ENCODE results near the gene RDH16. TPM values are rescaled to one million over a fixed set of nuclear protein-coding genes. Genes with fewer than 3 reads are reported as not detected.
"Not testable (repeated sequence)": the region's sequence is repeated elsewhere in the genome, so short reads cannot be mapped to it uniquely, and the experiment has no call there.

The RDH16 gene
- total RNA-seq, 6 experiments from 2014 or later = not detected

DNA sequence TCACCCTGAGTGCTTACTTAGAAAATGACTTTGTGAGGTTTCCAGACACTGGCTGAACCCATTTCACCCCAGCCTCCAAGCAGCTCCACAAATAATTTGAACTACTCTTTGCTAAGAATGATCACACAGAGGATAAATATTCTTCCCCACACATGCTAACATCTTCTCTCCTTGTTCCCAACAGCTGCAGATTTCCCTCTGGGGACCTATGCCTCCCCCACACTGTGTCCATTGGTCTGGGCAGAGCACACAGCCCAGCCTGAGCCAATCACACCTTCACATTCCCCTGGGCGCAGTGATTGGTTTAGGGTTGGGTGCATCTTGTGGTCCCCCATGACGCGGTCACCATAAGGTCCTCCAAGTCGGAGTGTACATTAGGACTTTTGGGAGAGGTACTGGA, 30.1 kb downstream of the RDH16 start:
- no peaks in the 10 kb centered on the region for H3K36me3 Mint-ChIP-seq (ENCODE audit: low read depth)
- H3K4me3 Mint-ChIP-seq = no peak overlapping the region
- no peaks in the 10 kb centered on the region for H3K9me3 Mint-ChIP-seq
- DNase-seq = no peak
- TF ChIP-seq, protein P1, sequence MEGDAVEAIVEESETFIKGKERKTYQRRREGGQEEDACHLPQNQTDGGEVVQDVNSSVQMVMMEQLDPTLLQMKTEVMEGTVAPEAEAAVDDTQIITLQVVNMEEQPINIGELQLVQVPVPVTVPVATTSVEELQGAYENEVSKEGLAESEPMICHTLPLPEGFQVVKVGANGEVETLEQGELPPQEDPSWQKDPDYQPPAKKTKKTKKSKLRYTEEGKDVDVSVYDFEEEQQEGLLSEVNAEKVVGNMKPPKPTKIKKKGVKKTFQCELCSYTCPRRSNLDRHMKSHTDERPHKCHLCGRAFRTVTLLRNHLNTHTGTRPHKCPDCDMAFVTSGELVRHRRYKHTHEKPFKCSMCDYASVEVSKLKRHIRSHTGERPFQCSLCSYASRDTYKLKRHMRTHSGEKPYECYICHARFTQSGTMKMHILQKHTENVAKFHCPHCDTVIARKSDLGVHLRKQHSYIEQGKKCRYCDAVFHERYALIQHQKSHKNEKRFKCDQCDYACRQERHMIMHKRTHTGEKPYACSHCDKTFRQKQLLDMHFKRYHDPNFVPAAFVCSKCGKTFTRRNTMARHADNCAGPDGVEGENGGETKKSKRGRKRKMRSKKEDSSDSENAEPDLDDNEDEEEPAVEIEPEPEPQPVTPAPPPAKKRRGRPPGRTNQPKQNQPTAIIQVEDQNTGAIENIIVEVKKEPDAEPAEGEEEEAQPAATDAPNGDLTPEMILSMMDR (IDR thresholded peaks at IDR 0.05) = no peak
- peaks cover 26% of the 10 kb centered on the region for H3K27me3 Mint-ChIP-seq (ENCODE audit: insufficient read depth)
- no peak overlapping the region for H3K27ac Mint-ChIP-seq
- peaks cover 6% of the 10 kb centered on the region; the same call in 1 of the 2 replicates for H3K4me1 Mint-ChIP-seq (ENCODE audit: low read depth)

DNA sequence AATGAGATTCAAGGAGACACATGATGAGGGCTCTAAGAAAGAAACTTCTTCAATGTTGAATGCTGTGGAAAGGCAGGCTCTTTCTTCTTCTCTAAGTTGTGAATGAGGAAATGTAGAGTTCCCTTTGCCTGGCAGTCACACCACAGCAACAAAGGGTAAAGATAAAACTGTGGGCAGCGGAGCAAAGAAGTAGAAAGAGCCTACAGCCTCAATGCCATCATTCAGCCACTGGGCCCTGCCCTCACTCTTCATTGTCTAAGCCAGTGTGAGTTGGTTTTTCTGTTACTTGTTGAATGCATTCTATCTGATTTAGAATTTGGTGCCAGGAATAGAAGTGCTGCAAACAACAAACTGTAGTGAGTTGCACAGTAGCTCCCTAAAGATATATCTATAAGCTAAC, 35.4 kb downstream of the RDH16 start:
- H3K4me1 Mint-ChIP-seq (ENCODE audit: low read depth) = no peaks in the 10 kb centered on the region
- TF ChIP-seq, protein P1 (IDR thresholded peaks at IDR 0.05) = no peak
- H3K27ac Mint-ChIP-seq = no peak overlapping the region

DNA sequence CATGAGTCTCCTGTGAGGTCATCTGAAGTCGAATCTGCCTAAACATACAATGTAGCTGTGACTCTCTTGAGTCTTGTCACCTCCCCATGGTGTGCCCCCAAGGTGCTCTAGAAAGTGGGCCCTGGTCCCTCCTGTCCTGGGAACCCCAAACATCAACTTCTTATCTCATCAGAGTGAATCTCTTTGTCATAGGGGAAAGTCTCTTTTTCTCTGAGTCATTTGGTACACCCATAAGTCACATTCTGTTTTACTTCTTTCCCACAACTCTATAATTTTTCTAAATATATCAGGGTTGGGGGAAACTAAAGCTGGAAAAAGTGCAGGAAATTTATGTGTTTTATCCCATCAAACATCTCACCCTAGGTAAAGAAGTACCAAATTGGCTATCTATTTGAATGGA, 36.1 kb downstream of the RDH16 start:
- H3K27ac Mint-ChIP-seq = no peak overlapping the region
- no peaks in the 10 kb centered on the region for H3K9me3 Mint-ChIP-seq
- H3K4me3 Mint-ChIP-seq = no peak overlapping the region
- no peaks in the 10 kb centered on the region for H3K36me3 Mint-ChIP-seq (ENCODE audit: low read depth)
- no peaks in the 10 kb centered on the region for H3K4me1 Mint-ChIP-seq (ENCODE audit: low read depth)
- H3K27me3 Mint-ChIP-seq (ENCODE audit: insufficient read depth) = peaks cover 19% of the 10 kb centered on the region
- no peak for DNase-seq
- TF ChIP-seq, protein P1 (IDR thresholded peaks at IDR 0.05) = no peak

More for the DNA sequence above, 35.4 kb downstream of the RDH16 start:
- Mint-ChIP-seq H3K4me3 (no peak overlapping the region), H3K27me3 (ENCODE audit: insufficient read depth) (peaks cover 23% of the 10 kb centered on the region), H3K9me3 (no peaks in the 10 kb centered on the region), H3K36me3 (ENCODE audit: low read depth) (no peaks in the 10 kb centered on the region)
- DNase-seq = no peak

DNA sequence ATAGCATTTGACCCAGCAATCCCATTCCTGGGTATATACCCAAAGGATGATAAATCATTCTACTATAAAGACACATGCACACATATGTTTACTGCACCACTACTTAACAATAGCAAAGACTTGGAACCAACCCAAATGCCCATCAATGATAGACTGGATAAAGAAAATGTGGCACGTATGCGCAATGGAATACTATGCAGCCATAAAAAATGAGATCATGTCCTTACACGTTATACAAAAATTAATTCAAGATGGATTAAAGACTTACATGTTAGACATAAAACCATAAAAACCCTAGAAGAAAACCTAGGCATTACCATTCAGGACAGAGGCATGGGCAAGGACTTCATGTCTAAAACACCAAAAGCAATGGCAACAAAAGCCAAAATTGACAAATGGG, 39.3 kb downstream of the RDH16 start:
- H3K9me3 Mint-ChIP-seq; DNase-seq; H3K4me3 Mint-ChIP-seq; H3K36me3 Mint-ChIP-seq (ENCODE audit: low read depth); H3K4me1 Mint-ChIP-seq (ENCODE audit: low read depth); H3K27ac Mint-ChIP-seq: not testable (repeated sequence)
- peaks cover 20% of the 10 kb centered on the region for H3K27me3 Mint-ChIP-seq (ENCODE audit: insufficient read depth)

DNA sequence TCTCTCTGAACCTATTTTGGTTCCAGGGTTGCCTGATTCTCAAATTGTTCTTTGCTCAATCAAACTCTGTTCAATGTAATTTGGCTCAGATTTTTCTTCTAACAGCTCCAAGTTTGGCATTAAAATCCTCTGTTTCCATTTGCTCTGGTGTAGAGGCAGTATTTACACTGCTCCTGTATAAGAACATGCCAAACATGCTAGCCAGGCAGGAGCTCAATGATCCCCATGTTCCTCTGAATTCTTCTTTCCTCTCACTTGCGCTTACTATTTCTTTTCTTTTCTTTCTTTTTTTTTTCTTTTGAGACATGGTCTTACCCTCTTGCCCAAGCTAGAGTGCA, 40.4 kb downstream of the RDH16 start:
- no peaks in the 10 kb centered on the region for H3K9me3 Mint-ChIP-seq
- no peaks in the 10 kb centered on the region for H3K4me1 Mint-ChIP-seq (ENCODE audit: low read depth)
- no peaks in the 10 kb centered on the region for H3K36me3 Mint-ChIP-seq (ENCODE audit: low read depth)
- DNase-seq = no peak
- peaks cover 20% of the 10 kb centered on the region for H3K27me3 Mint-ChIP-seq (ENCODE audit: insufficient read depth)
- no peak overlapping the region for H3K4me3 Mint-ChIP-seq
- H3K27ac Mint-ChIP-seq = no peak overlapping the region
- TF ChIP-seq, protein P1 (IDR thresholded peaks at IDR 0.05) = no peak

DNA sequence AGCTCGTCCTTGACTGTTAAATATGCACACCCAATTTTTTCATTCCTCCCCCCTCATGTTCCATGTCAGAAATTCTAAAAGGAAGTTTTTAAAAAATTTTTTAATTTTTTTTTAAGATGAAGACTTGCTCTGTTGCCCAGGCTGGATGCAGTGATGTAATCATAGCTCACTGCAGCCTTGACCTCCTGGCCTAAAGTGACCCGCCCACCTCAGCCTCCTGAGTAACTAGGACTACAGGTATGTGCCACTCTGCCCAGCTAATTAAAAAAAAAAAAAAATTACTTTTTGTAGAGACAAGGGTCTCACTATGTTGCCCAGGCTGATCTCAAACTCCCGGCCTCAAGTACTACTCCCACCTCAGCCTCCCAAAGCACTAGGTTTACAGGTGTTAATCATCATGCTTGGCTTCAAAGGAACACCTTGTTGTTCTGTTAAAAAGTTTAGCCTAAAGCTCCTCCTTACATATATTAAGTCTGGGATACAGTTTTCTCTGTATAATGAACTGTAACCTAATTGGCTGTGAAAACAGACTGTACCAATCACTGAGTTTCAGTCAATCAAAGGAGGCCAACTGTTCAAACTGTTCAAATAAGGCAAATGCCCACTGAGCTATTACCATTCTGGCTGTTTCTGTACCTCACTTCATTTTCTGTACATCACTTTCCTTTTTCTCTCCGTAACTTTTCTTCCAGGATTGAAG, 41.0 kb downstream of the RDH16 start:
- peaks cover 22% of the 10 kb centered on the region for H3K27me3 Mint-ChIP-seq (ENCODE audit: insufficient read depth)
- no peak overlapping the region for H3K27ac Mint-ChIP-seq
- no peaks in the 10 kb centered on the region for H3K9me3 Mint-ChIP-seq
- TF ChIP-seq, protein P1 (IDR thresholded peaks at IDR 0.05) = no peak
- H3K4me1 Mint-ChIP-seq (ENCODE audit: low read depth) = no peaks in the 10 kb centered on the region
- no peak for DNase-seq
- no peak overlapping the region for H3K4me3 Mint-ChIP-seq
- H3K36me3 Mint-ChIP-seq (ENCODE audit: low read depth) = no peaks in the 10 kb centered on the region
